GM12878 (cell line): ENCODE data around the gene ZC3H8. TPM values are rescaled to one million over a fixed set of nuclear protein-coding genes. Genes with fewer than 3 reads are reported as not detected.
A peak's percentile ranks its signal among the peaks of the same experiment; 100 is the strongest.

ENCODE experiments used
- BCL3 ChIP-seq: IDR thresholded peaks from 2 replicates; pipeline ENCODE4 v1.6.1; 2011; ENCODE audit warnings: borderline replicate concordance, low read depth, mild to moderate bottlenecking, moderate library complexity, low read length; ENCODE audit not compliant: insufficient read depth, poor library complexity, severe bottlenecking
- BMI1 ChIP-seq: fragments of 450-650 bp; IDR thresholded peaks from 2 replicates; pipeline ENCODE4 v1.6.1; 2016; ENCODE audit warnings: mild to moderate bottlenecking, moderate library complexity, borderline replicate concordance
- BRCA1 ChIP-seq: IDR thresholded peaks from 2 replicates; pipeline ENCODE4 v1.6.1; 2011; ENCODE audit warnings: low read depth, low read length, improper control_type of control experiment
- CTCF ChIP-seq, 3 experiments: IDR thresholded peaks in 2 of 3; conservative IDR thresholded peaks in 1 of 3; 2 replicates each; pipeline ENCODE4 v1.5.1; 2011; ENCODE audit warnings: low read depth in 3 of 3, low read length in 3 of 3, mild to moderate bottlenecking in 3 of 3, control low read depth in 2 of 3, moderate library complexity in 2 of 3, inconsistent platforms in 1 of 3, mixed read lengths in 1 of 3; ENCODE audit not compliant: control insufficient read depth in 2 of 3, insufficient read depth in 1 of 3; ENCODE audit errors: extremely low read depth in 1 of 3
- CUX1 ChIP-seq: IDR thresholded peaks from 2 replicates; pipeline ENCODE4 v1.6.1; 2012; ENCODE audit warnings: improper control_type of control experiment, low read depth, low read length; ENCODE audit not compliant: insufficient replicate concordance
- ETV6 ChIP-seq, 2 experiments: fragments of 450-650 bp in 1 of 2; IDR thresholded peaks in 1 of 2; conservative IDR thresholded peaks in 1 of 2; 2 replicates each; pipeline ENCODE4 v1.6.1; 2014; ENCODE audit warnings: antibody characterized with exemption in 1 of 2, borderline replicate concordance in 1 of 2, low read depth in 1 of 2, mild to moderate bottlenecking in 1 of 2, moderate library complexity in 1 of 2
- FOXM1 ChIP-seq: IDR thresholded peaks from 2 replicates; pipeline ENCODE4 v1.6.1; 2012; ENCODE audit warnings: low read depth, mild to moderate bottlenecking, inconsistent platforms, low read length, moderate library complexity
- NR2F1 ChIP-seq: fragments of 450-650 bp; conservative IDR thresholded peaks from 2 replicates; pipeline ENCODE4 v1.6.1; 2017; ENCODE audit warnings: mild to moderate bottlenecking
- POLR2AphosphoS2 ChIP-seq: IDR thresholded peaks from 2 replicates; pipeline ENCODE4 v1.6.1; 2011; ENCODE audit warnings: low read depth, mild to moderate bottlenecking, low read length, improper control_type of control experiment, moderate library complexity
- SMAD5 ChIP-seq: IDR thresholded peaks from 2 replicates; pipeline ENCODE4 v1.6.1; 2016; ENCODE audit warnings: antibody characterized with exemption, low read depth
- SMARCA5 ChIP-seq: fragments of 450-650 bp; IDR thresholded peaks from 2 replicates; pipeline ENCODE4 v1.6.1; 2017; ENCODE audit warnings: mild to moderate bottlenecking
- SUPT20H ChIP-seq: IDR thresholded peaks from 2 replicates; pipeline ENCODE4 v1.6.1; 2011; ENCODE audit warnings: low read depth, mild to moderate bottlenecking, low read length, moderate library complexity, borderline replicate concordance; ENCODE audit not compliant: control insufficient read depth
- TBL1XR1 ChIP-seq: IDR thresholded peaks from 2 replicates; pipeline ENCODE4 v1.6.1; 2012; ENCODE audit warnings: low read depth, low read length, improper control_type of control experiment
- ZBED1 ChIP-seq: IDR thresholded peaks from 2 replicates; pipeline ENCODE4 v1.6.1; 2016; ENCODE audit warnings: borderline replicate concordance
- ZBTB40 ChIP-seq: fragments of 450-650 bp; IDR thresholded peaks from 2 replicates; pipeline ENCODE4 v1.6.1; 2016; ENCODE audit warnings: mild to moderate bottlenecking, moderate library complexity, borderline replicate concordance
- ZNF217 ChIP-seq: fragments of 450-650 bp; IDR thresholded peaks from 2 replicates; pipeline ENCODE4 v1.6.1; 2017; ENCODE audit warnings: antibody characterized with exemption, mild to moderate bottlenecking
- polyA plus RNA-seq, 11 experiments: library from polyadenylated mRNA; depleted of rRNA in 4 of 11; unstranded in 6 of 11; stranded (reverse) in 5 of 11; fragments of >200 nt; fragmentation: Nextera tagmentation in 4 of 11; fragmentation: Illumina TruSeq in 1 of 11; extraction: Ambion mirVana in 4 of 11; extraction: Trizol in 1 of 11; gene quantifications; 1 replicate in 1 of 11; 2 replicates in 10 of 11; pipeline versions ENCODE4 v1.2.1 to v1.2.3, GENCODE V29; 2011 to 2016; ENCODE audit warnings: inconsistent platforms in 2 of 11, missing spikeins in 2 of 11, low read depth in 1 of 11
- total RNA-seq, 4 experiments: library from RNA; depleted of rRNA in 3 of 4; stranded (reverse); fragments of >200 nt in 3 of 4; fragmentation: Illumina TruSeq in 1 of 4; extraction: Trizol in 1 of 4; gene quantifications; 2 replicates each; pipeline versions ENCODE4 v1.2.1 to v1.2.3, GENCODE V29; 2013 to 2021

ZC3H8 gene
- total and polyA plus RNA-seq, 10 of the 15 experiments (the other 5 are each of a cell fraction or from before 2014, with no cell fraction given), result 9.9 to 28.4 (median 19.5) TPM

- TF ChIP-seq ZBTB40 (peak; percentile 67; the same call in 1 of the 2 replicates), NR2F1 (peak; percentile 87), BCL3 (peak; percentile 47), ZNF217 (peak; percentile 13; the same call in 1 of the 2 replicates), BRCA1 (0 out of 2 replicates have a peak, but pooled peaks have one; percentile 44), TBL1XR1 (peak; percentile 58; the same call in 1 of the 2 replicates), BMI1 (no peak), FOXM1 (peak; percentile 81), ZBED1 (no peak), ETV6 (conservative IDR thresholded peaks at IDR 0.05 in 1 of 2, IDR thresholded peaks at IDR 0.05 in 1 of 2; ENCODE audit: borderline replicate concordance in 1 of 2, low read depth in 1 of 2) (peak in 1 of 2 experiments; percentile 11; a peak in 1 of 4 replicates), SUPT20H (no peak), SMARCA5 (peak; percentile 95), CUX1 (no peak), CTCF (IDR thresholded peaks at IDR 0.05 in 2 of 3, conservative IDR thresholded peaks at IDR 0.05 in 1 of 3; ENCODE audit: control insufficient read depth in 2 of 3, extremely low read depth in 1 of 3, insufficient read depth in 1 of 3, low read depth in 3 of 3, low read length in 3 of 3) (peak in 1 of 3 experiments; percentile 1; a peak in 1 of 6 replicates), SMAD5 (peak; percentile 94), POLR2AphosphoS2 (peak; percentile 90)
Observed at GRCh38 chr2:112275311-112275886, 20.6 kb upstream of the ZC3H8 start, which contains the start of gene ZC3H6 (continued).
